K562 (cell line): ENCODE results near the gene P4HB. TPM values are rescaled to one million over a fixed set of nuclear protein-coding genes. Genes with fewer than 3 reads are reported as not detected.

Experiments
- ATAC-seq: fragments of 200-7000 bp; cut with Tn5 transposase; 3 replicates; pipeline ENCODE4 v1.9.1; 2020; ENCODE audit warnings: moderate library complexity
- BruUV-seq: library from RNA; stranded (reverse); fragments of 400-500 nt; replicated peaks from 2 replicates; lab custom pipeline; 2021; lab: Mats Ljungman, UMichigan
- CTCF ChIA-PET: fragments of 300-600 bp; formaldehyde crosslinking; extraction: SDS; loops from one replicate; lab custom pipeline; 2021; ENCODE audit warnings: low intra/inter-chr PET ratio; lab: Yijun Ruan, JAX
- POLR2A ChIA-PET: fragments of 300-600, 350-650 bp; sonication (Branson Sonifier 250); formaldehyde crosslinking; extraction: SDS; loops from one replicate; lab custom pipeline; 2021; ENCODE audit warnings: antibody characterized with exemption, inconsistent platforms; lab: Yijun Ruan, JAX
- DNase-seq, 4 experiments: peaks; one replicate each; pipeline versions ENCODE4 v3.0.0 to v3.0.0-alpha.2; 2011 to 2018; ENCODE audit warnings: low spot score in 3 of 4, mixed read lengths in 3 of 4; ENCODE audit errors: extremely low read depth in 1 of 4
- FAIRE-seq: peaks from 2 replicates; lab custom pipeline; 2011; peaks lifted over from hg19 to GRCh38; lab: Jason Lieb, UNC
- H2AFZ ChIP-seq: 2 replicates; pipeline ENCODE4 v1.6.0; 2011; ENCODE audit warnings: low read depth, low read length, control low read depth, inconsistent platforms
- H3K27ac ChIP-seq: fragments of 200-600 bp; 3 replicates; pipeline ENCODE4 v1.8.0; 2011; ENCODE audit warnings: low read depth, mild to moderate bottlenecking, control low read depth, inconsistent platforms, low read length, moderate library complexity, mixed read lengths; ENCODE audit errors: extremely low read depth
- H3K27me3 ChIP-seq, 2 experiments: fragments of 300-600 bp in 1 of 2; 2 replicates in 1 of 2; 3 replicates in 1 of 2; pipeline versions ENCODE4 v1.6.0 to v1.8.0; 2011; ENCODE audit warnings: inconsistent platforms in 2 of 2, low read length in 2 of 2, mild to moderate bottlenecking in 1 of 2, mixed read lengths in 1 of 2, moderate library complexity in 1 of 2; ENCODE audit not compliant: control insufficient read depth in 2 of 2, insufficient read depth in 2 of 2
- H3K36me3 ChIP-seq: fragments of 300-600 bp; 3 replicates; pipeline ENCODE4 v1.8.0; 2011; ENCODE audit warnings: mild to moderate bottlenecking, low read length, inconsistent platforms; ENCODE audit not compliant: control insufficient read depth, insufficient read depth
- H3K4me1 ChIP-seq, 2 experiments: fragments of 200-600 bp in 1 of 2; replicated peaks in 1 of 2; 2 replicates in 1 of 2; 3 replicates in 1 of 2; pipeline versions ENCODE4 v1.5.1 to v1.8.0; 2011; ENCODE audit warnings: inconsistent platforms in 2 of 2, low read length in 2 of 2, mild to moderate bottlenecking in 1 of 2, mixed read lengths in 1 of 2, moderate library complexity in 1 of 2; ENCODE audit not compliant: control insufficient read depth in 2 of 2, insufficient read depth in 2 of 2
- H3K4me2 ChIP-seq: 2 replicates; pipeline ENCODE4 v1.6.1; 2011; ENCODE audit warnings: low read length, control low read depth, inconsistent platforms, mixed read lengths; ENCODE audit not compliant: insufficient read depth
- H3K4me3 ChIP-seq: fragments of 200-600 bp; sonication (generic), shearing (Covaris generic); 2 replicates; pipeline ENCODE4 v1.5.1; 2016; ENCODE audit warnings: control low read depth, inconsistent platforms
- H3K79me2 ChIP-seq: fragments of 200-600 bp; 3 replicates; pipeline ENCODE4 v1.8.0; 2011; ENCODE audit warnings: low read length, inconsistent platforms; ENCODE audit not compliant: control insufficient read depth, insufficient read depth
- H3K9ac ChIP-seq, 2 experiments: 2 replicates each; pipeline versions ENCODE4 v1.6.0 to v1.6.1; 2011; ENCODE audit warnings: low read depth in 2 of 2, low read length in 2 of 2, control low read depth in 1 of 2, inconsistent platforms in 1 of 2, mild to moderate bottlenecking in 1 of 2, mixed read lengths in 1 of 2; ENCODE audit not compliant: insufficient read depth in 1 of 2
- H3K9me1 ChIP-seq: one replicate; pipeline ENCODE4 v1.6.0; 2011; ENCODE audit warnings: inconsistent platforms, mild to moderate bottlenecking, low read length, moderate library complexity; ENCODE audit not compliant: control insufficient read depth, insufficient read depth
- H3K9me3 ChIP-seq: replicated peaks from 2 replicates; pipeline ENCODE4 v1.5.1; 2011; ENCODE audit warnings: low read depth, low read length, inconsistent platforms; ENCODE audit not compliant: control insufficient read depth, insufficient read depth
- H4K20me1 ChIP-seq: replicated peaks from 2 replicates; pipeline ENCODE4 v1.6.1; 2011; ENCODE audit warnings: low read length, inconsistent platforms, mixed read lengths; ENCODE audit not compliant: control insufficient read depth, insufficient read depth
- CREM ChIP-seq: IDR thresholded peaks from 2 replicates; pipeline ENCODE4 v1.6.1; 2014; ENCODE audit warnings: antibody characterized with exemption, low read depth
- PCBP1 ChIP-seq: fragments of 200-400 bp; formaldehyde crosslinking; IDR thresholded peaks from 2 replicates; pipeline ENCODE4 v1.6.1; 2018; ENCODE audit warnings: mild to moderate bottlenecking, low read depth, low read length; ENCODE audit not compliant: poor library complexity, severe bottlenecking
- PHB ChIP-seq: fragments of 250-450 bp; sonication (Bioruptor Pico); IDR thresholded peaks from 2 replicates; pipeline ENCODE4 v1.5.0; 2021
- YY1 ChIP-seq, 3 experiments: IDR thresholded peaks; 2 replicates each; pipeline ENCODE4 v1.6.1; 2011; ENCODE audit warnings: low read length in 2 of 3, mild to moderate bottlenecking in 2 of 3, moderate library complexity in 2 of 3, borderline replicate concordance in 1 of 3, control low read depth in 1 of 3, low read depth in 1 of 3; ENCODE audit not compliant: insufficient read depth in 3 of 3, insufficient replicate concordance in 2 of 3, control insufficient read depth in 1 of 3, insufficient read length in 1 of 3; ENCODE audit errors: extremely low read depth in 1 of 3
- ZNF830 ChIP-seq: fragments of 250-450 bp; sonication (Bioruptor Pico); IDR thresholded peaks from 2 replicates; pipeline ENCODE4 v1.5.0; 2021; ENCODE audit warnings: mild to moderate bottlenecking
- WGBS: fragments of 100-300 bp; shearing (Covaris generic); methylation state at CpG from one replicate; pipeline ENCODE4 v1.1.6; 2016; ENCODE audit warnings: low coverage, mixed read lengths; ENCODE audit not compliant: insufficient coverage; ENCODE audit errors: missing lambda C conversion rate; 5-methylcytosine and 5-hydroxymethylcytosine counted together
- in situ Hi-C: fragments of 300-500 bp; cut with MboI; formaldehyde crosslinking; loops from 4 replicates; pipeline ENCODE4 v1.15.0; 2018; ENCODE audit warnings: inconsistent platforms, mixed read lengths
- intact Hi-C: fragments of 100-400 bp; cut with micrococcal nuclease; formaldehyde crosslinking; loops from 2 replicates; pipeline ENCODE4 v1.14.2; 2022
- polyA plus RNA-seq, 8 experiments: library from polyadenylated mRNA; depleted of rRNA in 4 of 8; stranded (reverse) in 5 of 8; unstranded in 3 of 8; fragments of >200 nt; fragmentation: Nextera tagmentation in 2 of 8; fragmentation: Illumina TruSeq in 1 of 8; extraction: Ambion mirVana in 2 of 8; extraction: Trizol in 1 of 8; gene quantifications; 2 replicates each; pipeline versions ENCODE4 v1.2.1 to v1.2.3, GENCODE V29; 2011 to 2014; ENCODE audit warnings: inconsistent platforms in 1 of 8, missing spikeins in 1 of 8
- total RNA-seq, 7 experiments: library from RNA; depleted of rRNA in 6 of 7; stranded (reverse); fragments of >200 nt in 6 of 7; fragmentation: Illumina TruSeq in 2 of 7; extraction: Trizol in 2 of 7; gene quantifications; 2 replicates each; pipeline versions ENCODE4 v1.2.1 to v1.2.3, GENCODE V29; 2011 to 2021; ENCODE audit warnings: low replicate concordance in 1 of 7
- TF ChIP-seq, protein P1 (sequence below): sonication (generic); formaldehyde crosslinking; IDR thresholded peaks from 2 replicates; pipeline ENCODE4 v1.8.1; 2022; ENCODE audit warnings: missing genetic modification reagents

P4HB gene
- total and polyA plus RNA-seq, 9 of the 15 experiments (the other 6 are each of a cell fraction or from before 2014, with no cell fraction given) = 4.4 to 645 (median 325) TPM

DNA sequence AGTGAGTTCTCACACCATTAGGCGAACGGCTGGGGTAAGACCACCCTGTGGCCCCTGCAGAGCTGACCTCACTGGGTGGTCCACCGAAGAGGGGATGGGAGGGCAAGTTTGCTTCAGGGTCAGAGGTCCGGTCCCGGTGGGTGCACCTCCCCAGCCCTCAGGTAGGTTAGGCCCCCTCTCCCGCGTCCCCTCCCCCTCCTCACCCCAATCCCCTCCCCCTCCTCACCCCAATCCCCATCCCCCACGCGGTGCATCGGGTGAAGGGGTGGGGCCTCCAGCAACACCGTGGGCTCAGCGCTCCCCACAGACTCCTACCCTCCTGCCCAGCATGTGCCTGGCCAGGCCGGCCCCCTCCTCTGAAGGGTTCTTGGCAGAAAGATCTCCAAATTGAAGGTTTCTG is 40.6 kb downstream of the P4HB start:
- ATAC-seq (no peak), DNase-seq (no peak), FAIRE-seq (no peak)
- Histone ChIP-seq H3K27ac (no peak overlapping the region), H3K4me3 (no peak overlapping the region), H3K27me3 (no peaks in the 10 kb centered on the region), H3K9me1 (no peaks in the 10 kb centered on the region), H3K9ac (no peak overlapping the region), H3K79me2 (no peaks in the 10 kb centered on the region), H3K9me3 (no peaks in the 10 kb centered on the region), H3K4me2 (no peak overlapping the region), H4K20me1 (no peaks in the 10 kb centered on the region)
- 61% methylated on average over 4 of the region's 13 CpGs for WGBS
- BruUV-seq = no TSS peak
- POLR2A ChIA-PET = no interaction called here
- TF ChIP-seq PCBP1 = peak; percentile 83
- no peak for TF ChIP-seq YY1 (IDR thresholded peaks at IDR 0.05; ENCODE audit: borderline replicate concordance in 1 of 3, control insufficient read depth in 1 of 3, extremely low read depth in 1 of 3, insufficient read depth in 3 of 3, insufficient read length in 1 of 3, insufficient replicate concordance in 2 of 3, low read depth in 1 of 3, low read length in 2 of 3)
- TF ChIP-seq, all 486 proteins: peak for 1
- in situ Hi-C loops (no loop called here), intact Hi-C loops (loop anchor here (5.0 kb wide), 1 partner anchor 43 kb away; the partner anchor contains the start of gene P4HB)
- peaks cover 21 to 67% of the 10 kb centered on the region in 2 experiments for H3K4me1 ChIP-seq
- H3K36me3 ChIP-seq = no peaks in the 10 kb centered on the region
- H2AFZ ChIP-seq = no peak overlapping the region
- CTCF ChIA-PET = no interaction called here

DNA sequence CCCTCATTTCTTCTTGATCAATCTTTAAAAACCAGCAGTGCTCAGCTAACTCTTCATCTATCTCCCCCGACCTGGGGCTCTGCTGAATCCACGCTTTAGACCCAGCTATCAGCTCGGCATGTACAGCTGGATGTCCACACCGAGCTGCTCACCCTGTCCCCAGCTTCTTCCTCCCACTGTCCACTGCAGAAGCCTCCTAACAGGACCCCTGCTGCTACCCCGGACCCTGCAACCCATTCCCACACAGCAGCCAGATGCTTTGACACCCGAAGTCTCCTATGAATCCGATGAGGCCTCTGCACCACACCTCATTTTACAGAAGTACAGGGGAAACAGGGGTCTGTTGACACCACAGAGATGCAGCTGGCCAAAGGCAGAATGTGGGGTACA is 42.6 kb downstream of the P4HB start:
- H3K27me3 ChIP-seq = peaks cover 0 to 4% of the 10 kb centered on the region in 2 experiments; a peak in 2 of 5 replicates
- no peaks in the 10 kb centered on the region for H3K36me3 ChIP-seq
- H2AFZ ChIP-seq = peak overlapping the region; percentile 68; the same call in 1 of the 2 replicates
- peak; percentile 3; the same call in 2 of the 3 replicates for ATAC-seq
- no peak overlapping the region for H3K4me3 ChIP-seq
- H3K4me1 ChIP-seq = peaks cover 20 to 66% of the 10 kb centered on the region in 2 experiments
- H3K9me1 ChIP-seq = peaks cover 2% of the 10 kb centered on the region
- WGBS = 29% methylated on average over 7 of the region's 7 CpGs
- H3K9me3 ChIP-seq = no peaks in the 10 kb centered on the region
- no peak overlapping the region for H3K27ac ChIP-seq
- no TSS peak for BruUV-seq
- no peak for FAIRE-seq
- no peak for DNase-seq
- no peaks in the 10 kb centered on the region for H4K20me1 ChIP-seq
- no peaks in the 10 kb centered on the region for H3K79me2 ChIP-seq
- POLR2A ChIA-PET = interaction anchor here (0.6 to 1.8 kb wide), 4 partner anchors 10 to 119 kb away, joined by 3 to 6 read pairs (median 4); partner anchors contain the start of gene PYCR1
- H3K9ac ChIP-seq = peak overlapping the region in 1 of 2 experiments; percentile 74; a peak in 1 of 4 replicates
- intact Hi-C loops (no loop called here), in situ Hi-C loops (no loop called here)
- CTCF ChIA-PET = no interaction called here
- H3K4me2 ChIP-seq = peak overlapping the region; percentile 21; the same call in 1 of the 2 replicates
- TF ChIP-seq PHB (no peak), ZNF830 (CRISPR knock-in tag) (no peak), CREM (no peak)
- TF ChIP-seq, protein P1, sequence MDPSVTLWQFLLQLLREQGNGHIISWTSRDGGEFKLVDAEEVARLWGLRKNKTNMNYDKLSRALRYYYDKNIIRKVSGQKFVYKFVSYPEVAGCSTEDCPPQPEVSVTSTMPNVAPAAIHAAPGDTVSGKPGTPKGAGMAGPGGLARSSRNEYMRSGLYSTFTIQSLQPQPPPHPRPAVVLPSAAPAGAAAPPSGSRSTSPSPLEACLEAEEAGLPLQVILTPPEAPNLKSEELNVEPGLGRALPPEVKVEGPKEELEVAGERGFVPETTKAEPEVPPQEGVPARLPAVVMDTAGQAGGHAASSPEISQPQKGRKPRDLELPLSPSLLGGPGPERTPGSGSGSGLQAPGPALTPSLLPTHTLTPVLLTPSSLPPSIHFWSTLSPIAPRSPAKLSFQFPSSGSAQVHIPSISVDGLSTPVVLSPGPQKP = no peak
